Measurements from ENCODE around the gene ERBB4.

Gene ERBB4

DNA sequence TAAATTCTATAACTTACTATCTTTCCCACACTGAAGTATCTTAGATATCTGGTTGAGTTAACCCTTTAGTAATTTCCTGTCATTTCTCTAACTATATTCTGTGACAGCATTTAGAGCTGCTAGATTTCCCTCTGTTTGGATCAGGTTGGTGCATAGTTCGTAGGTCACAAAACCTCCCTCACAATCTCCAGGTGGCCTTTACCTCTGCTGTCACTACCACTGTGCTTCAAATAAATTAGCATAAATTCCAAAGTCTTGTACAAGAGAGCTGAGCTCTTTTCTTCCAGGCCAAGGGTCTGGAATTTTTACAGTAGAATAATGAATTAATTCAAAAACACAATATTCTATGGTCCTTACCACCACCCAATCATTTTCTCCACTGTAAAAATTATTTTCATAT is 739.7 kb downstream of the ERBB4 start:
- FAIRE-seq (no peak), DNase-seq (ENCODE audit: insufficient read length, low spot score) (no peak)
- TF ChIP-seq POLR2A (IDR thresholded peaks at IDR 0.05; ENCODE audit: low read depth, low read length) (no peak), PAX5 (IDR thresholded peaks at IDR 0.05; ENCODE audit: insufficient read depth, low read length, severe bottlenecking) (no peak), TAF1 (IDR thresholded peaks at IDR 0.05; ENCODE audit: low read depth, low read length) (no peak), POU2F2 (IDR thresholded peaks at IDR 0.05; ENCODE audit: low read depth, low read length) (no peak), POLR2AphosphoS5 (IDR thresholded peaks at IDR 0.05; ENCODE audit: low read depth, low read length) (no peak), SPI1 (IDR thresholded peaks at IDR 0.05; ENCODE audit: low read depth, low read length) (no peak)

GRCh38 chr2:211793690-211794089 is 744.9 kb downstream of the ERBB4 start:
- no peak for TF ChIP-seq PAX5 (IDR thresholded peaks at IDR 0.05; ENCODE audit: insufficient read depth, low read length, severe bottlenecking)
- no peak for TF ChIP-seq POLR2AphosphoS5 (IDR thresholded peaks at IDR 0.05; ENCODE audit: low read depth, low read length)
- TF ChIP-seq POU2F2 (IDR thresholded peaks at IDR 0.05; ENCODE audit: low read depth, low read length) = no peak
- no peak for TF ChIP-seq SPI1 (IDR thresholded peaks at IDR 0.05; ENCODE audit: low read depth, low read length)
- no peak for TF ChIP-seq POLR2A (IDR thresholded peaks at IDR 0.05; ENCODE audit: low read depth, low read length)
- TF ChIP-seq TAF1 (IDR thresholded peaks at IDR 0.05; ENCODE audit: low read depth, low read length) = no peak
- no peak for FAIRE-seq

GRCh38 chr2:211789982-211790381 is 748.6 kb downstream of the ERBB4 start:
- TF ChIP-seq PAX5 (IDR thresholded peaks at IDR 0.05; ENCODE audit: insufficient read depth, low read length, severe bottlenecking) (no peak), SPI1 (IDR thresholded peaks at IDR 0.05; ENCODE audit: low read depth, low read length) (no peak), POU2F2 (IDR thresholded peaks at IDR 0.05; ENCODE audit: low read depth, low read length) (no peak), TAF1 (IDR thresholded peaks at IDR 0.05; ENCODE audit: low read depth, low read length) (no peak), POLR2A (IDR thresholded peaks at IDR 0.05; ENCODE audit: low read depth, low read length) (no peak), POLR2AphosphoS5 (IDR thresholded peaks at IDR 0.05; ENCODE audit: low read depth, low read length) (no peak)
- DNase-seq (ENCODE audit: insufficient read length, low spot score) (no peak), FAIRE-seq (no peak)

More at GRCh38 chr2:211793690-211794089, 744.9 kb downstream of the ERBB4 start:
- DNase-seq (ENCODE audit: insufficient read length, low spot score) = no peak

DNA sequence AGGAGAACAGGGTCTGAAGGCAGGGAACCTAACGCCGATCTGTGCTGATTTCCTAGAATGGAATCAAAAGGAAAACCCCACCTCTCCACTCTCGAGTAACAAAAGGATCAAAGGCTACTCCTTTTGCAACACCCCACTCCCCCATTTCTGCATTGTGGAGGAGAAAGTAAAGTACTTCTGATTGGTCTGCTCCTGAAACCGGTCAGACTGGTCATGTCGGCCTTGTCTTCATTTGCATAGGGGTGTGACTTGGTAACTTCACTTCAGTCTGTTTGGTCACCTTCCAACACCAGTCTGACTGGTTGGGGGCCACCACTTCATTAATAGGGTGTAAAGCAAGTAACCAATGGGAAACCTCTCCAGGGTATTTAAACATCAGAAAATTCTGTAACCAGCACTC is 771.9 kb downstream of the ERBB4 start:
- TF ChIP-seq POLR2A (IDR thresholded peaks at IDR 0.05; ENCODE audit: low read depth, low read length) (no peak), PAX5 (IDR thresholded peaks at IDR 0.05; ENCODE audit: insufficient read depth, low read length, severe bottlenecking) (no peak), TAF1 (IDR thresholded peaks at IDR 0.05; ENCODE audit: low read depth, low read length) (no peak), POLR2AphosphoS5 (IDR thresholded peaks at IDR 0.05; ENCODE audit: low read depth, low read length) (no peak), SPI1 (IDR thresholded peaks at IDR 0.05; ENCODE audit: low read depth, low read length) (no peak), POU2F2 (IDR thresholded peaks at IDR 0.05; ENCODE audit: low read depth, low read length) (no peak)
- no peak for FAIRE-seq
- DNase-seq (ENCODE audit: insufficient read length, low spot score) = no peak

DNA sequence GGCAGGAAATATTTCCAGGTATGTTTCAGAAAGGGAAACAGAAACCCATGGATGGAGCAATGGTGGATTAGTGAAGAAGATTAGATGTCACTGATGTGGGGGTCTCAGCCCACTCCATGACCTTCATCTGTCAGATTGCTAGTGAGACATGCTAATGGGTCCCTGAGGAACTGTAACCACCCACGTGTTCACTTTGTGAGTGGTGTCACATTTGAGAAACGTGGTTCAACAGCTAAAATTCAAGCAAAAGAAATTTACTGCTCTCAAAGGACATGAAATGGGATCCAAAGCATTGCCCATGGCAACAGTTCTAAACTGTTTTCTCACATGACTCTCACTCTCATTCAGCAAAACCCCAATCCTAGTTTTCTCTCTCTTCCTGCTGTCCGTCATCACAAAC is 776.1 kb downstream of the ERBB4 start:
- no peak for TF ChIP-seq TAF1 (IDR thresholded peaks at IDR 0.05; ENCODE audit: low read depth, low read length)
- TF ChIP-seq POLR2A (IDR thresholded peaks at IDR 0.05; ENCODE audit: low read depth, low read length) = no peak
- no peak for TF ChIP-seq POLR2AphosphoS5 (IDR thresholded peaks at IDR 0.05; ENCODE audit: low read depth, low read length)
- no peak for TF ChIP-seq SPI1 (IDR thresholded peaks at IDR 0.05; ENCODE audit: low read depth, low read length)
- no peak for TF ChIP-seq POU2F2 (IDR thresholded peaks at IDR 0.05; ENCODE audit: low read depth, low read length)
- no peak for TF ChIP-seq PAX5 (IDR thresholded peaks at IDR 0.05; ENCODE audit: insufficient read depth, low read length, severe bottlenecking)
- FAIRE-seq (no peak), DNase-seq (ENCODE audit: insufficient read length, low spot score) (no peak)

DNA sequence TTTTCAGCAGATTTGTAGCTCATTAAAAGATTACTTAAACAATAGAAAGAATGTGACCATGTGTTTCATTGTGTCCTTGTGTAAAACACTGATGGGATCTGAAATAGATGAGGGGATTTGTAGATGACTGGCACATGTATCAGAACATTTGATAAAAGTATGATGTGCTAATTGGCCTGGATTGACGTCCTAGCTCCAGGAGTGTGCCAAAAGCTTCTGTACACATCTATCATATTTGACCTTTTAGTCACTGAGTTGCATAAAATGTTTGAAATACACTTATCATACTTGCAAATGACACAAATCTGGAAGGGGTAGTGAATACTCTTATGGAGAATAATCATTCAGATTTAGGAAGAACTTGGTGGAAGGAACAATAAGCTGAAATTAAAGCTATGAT is 778.5 kb downstream of the ERBB4 start:
- no peak for DNase-seq (ENCODE audit: insufficient read length, low spot score)
- no peak for TF ChIP-seq TAF1 (IDR thresholded peaks at IDR 0.05; ENCODE audit: low read depth, low read length)
- TF ChIP-seq SPI1 (IDR thresholded peaks at IDR 0.05; ENCODE audit: low read depth, low read length) = no peak
- no peak for TF ChIP-seq POLR2AphosphoS5 (IDR thresholded peaks at IDR 0.05; ENCODE audit: low read depth, low read length)
- no peak for TF ChIP-seq POLR2A (IDR thresholded peaks at IDR 0.05; ENCODE audit: low read depth, low read length)
- no peak for TF ChIP-seq POU2F2 (IDR thresholded peaks at IDR 0.05; ENCODE audit: low read depth, low read length)
- no peak for TF ChIP-seq PAX5 (IDR thresholded peaks at IDR 0.05; ENCODE audit: insufficient read depth, low read length, severe bottlenecking)
- no peak for FAIRE-seq

DNA sequence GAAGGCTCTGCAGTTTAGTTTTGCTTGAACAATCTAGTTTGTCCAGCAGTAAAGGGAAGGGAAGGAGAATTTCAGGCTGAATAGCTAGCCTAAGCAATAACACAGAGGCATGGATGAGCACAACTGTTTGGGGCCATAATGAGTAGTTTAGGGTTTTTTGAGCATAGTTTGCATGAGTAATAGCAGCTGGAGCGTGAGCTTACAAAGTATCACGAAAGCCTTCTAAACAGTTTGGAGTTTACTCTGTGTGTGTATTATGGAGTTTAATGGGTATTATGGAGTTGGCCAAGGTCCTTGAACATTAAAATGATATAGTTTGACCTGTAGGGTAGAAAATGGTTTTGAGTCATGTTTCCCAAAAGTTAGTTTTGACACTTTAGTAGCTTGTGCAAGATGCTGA is 782.3 kb downstream of the ERBB4 start:
- FAIRE-seq (no peak), DNase-seq (ENCODE audit: insufficient read length, low spot score) (no peak)
- TF ChIP-seq POLR2A (IDR thresholded peaks at IDR 0.05; ENCODE audit: low read depth, low read length) = no peak
- TF ChIP-seq POLR2AphosphoS5 (IDR thresholded peaks at IDR 0.05; ENCODE audit: low read depth, low read length) = no peak
- TF ChIP-seq SPI1 (IDR thresholded peaks at IDR 0.05; ENCODE audit: low read depth, low read length) = no peak
- no peak for TF ChIP-seq POU2F2 (IDR thresholded peaks at IDR 0.05; ENCODE audit: low read depth, low read length)
- no peak for TF ChIP-seq PAX5 (IDR thresholded peaks at IDR 0.05; ENCODE audit: insufficient read depth, low read length, severe bottlenecking)
- TF ChIP-seq TAF1 (IDR thresholded peaks at IDR 0.05; ENCODE audit: low read depth, low read length) = no peak

DNA sequence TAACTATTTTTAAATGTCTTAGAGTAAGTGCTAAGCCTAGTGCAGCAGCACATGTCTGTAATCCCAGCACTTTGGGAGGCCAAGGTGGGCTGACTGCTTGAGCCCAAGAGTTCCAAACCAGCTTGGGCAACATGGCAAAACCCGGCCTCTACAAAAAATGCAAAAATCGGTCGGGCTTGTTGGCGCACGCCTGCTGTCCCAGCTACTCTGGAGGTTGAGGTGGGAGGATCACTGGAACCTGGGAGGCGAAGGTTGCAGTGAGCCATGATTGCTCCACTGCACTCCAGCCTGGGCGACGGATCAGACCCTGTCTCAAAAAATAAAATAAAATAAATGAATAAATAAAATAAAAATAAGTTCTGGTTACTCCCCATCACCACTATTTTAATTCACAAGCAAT is 783.4 kb downstream of the ERBB4 start:
- FAIRE-seq (no peak), DNase-seq (ENCODE audit: insufficient read length, low spot score) (no peak)
- TF ChIP-seq TAF1 (IDR thresholded peaks at IDR 0.05; ENCODE audit: low read depth, low read length) (no peak), PAX5 (IDR thresholded peaks at IDR 0.05; ENCODE audit: insufficient read depth, low read length, severe bottlenecking) (no peak), SPI1 (IDR thresholded peaks at IDR 0.05; ENCODE audit: low read depth, low read length) (no peak), POLR2A (IDR thresholded peaks at IDR 0.05; ENCODE audit: low read depth, low read length) (no peak), POU2F2 (IDR thresholded peaks at IDR 0.05; ENCODE audit: low read depth, low read length) (no peak), POLR2AphosphoS5 (IDR thresholded peaks at IDR 0.05; ENCODE audit: low read depth, low read length) (no peak)

DNA sequence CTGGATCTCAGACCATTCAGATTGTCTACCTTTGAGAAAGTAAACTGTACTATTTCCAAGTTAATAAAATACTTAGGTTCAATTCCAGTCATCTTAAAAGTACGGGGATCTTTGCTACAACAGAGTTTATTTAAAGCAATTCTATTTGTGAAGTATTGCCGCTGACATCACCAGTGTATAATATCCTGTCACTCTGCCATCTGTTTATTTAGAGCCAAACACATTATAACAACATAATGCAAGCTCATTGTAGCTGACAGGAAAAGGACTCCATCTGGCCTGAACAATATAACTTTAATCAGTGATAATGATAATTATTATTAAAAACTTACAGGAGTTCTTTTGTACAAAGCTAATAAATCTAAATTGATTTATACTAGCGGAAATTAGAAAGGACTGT is 786.8 kb downstream of the ERBB4 start:
- DNase-seq (ENCODE audit: insufficient read length, low spot score) (no peak), FAIRE-seq (no peak)
- no peak for TF ChIP-seq POLR2AphosphoS5 (IDR thresholded peaks at IDR 0.05; ENCODE audit: low read depth, low read length)
- no peak for TF ChIP-seq TAF1 (IDR thresholded peaks at IDR 0.05; ENCODE audit: low read depth, low read length)
- no peak for TF ChIP-seq POLR2A (IDR thresholded peaks at IDR 0.05; ENCODE audit: low read depth, low read length)
- no peak for TF ChIP-seq PAX5 (IDR thresholded peaks at IDR 0.05; ENCODE audit: insufficient read depth, low read length, severe bottlenecking)
- TF ChIP-seq POU2F2 (IDR thresholded peaks at IDR 0.05; ENCODE audit: low read depth, low read length) = no peak
- TF ChIP-seq SPI1 (IDR thresholded peaks at IDR 0.05; ENCODE audit: low read depth, low read length) = no peak

DNA sequence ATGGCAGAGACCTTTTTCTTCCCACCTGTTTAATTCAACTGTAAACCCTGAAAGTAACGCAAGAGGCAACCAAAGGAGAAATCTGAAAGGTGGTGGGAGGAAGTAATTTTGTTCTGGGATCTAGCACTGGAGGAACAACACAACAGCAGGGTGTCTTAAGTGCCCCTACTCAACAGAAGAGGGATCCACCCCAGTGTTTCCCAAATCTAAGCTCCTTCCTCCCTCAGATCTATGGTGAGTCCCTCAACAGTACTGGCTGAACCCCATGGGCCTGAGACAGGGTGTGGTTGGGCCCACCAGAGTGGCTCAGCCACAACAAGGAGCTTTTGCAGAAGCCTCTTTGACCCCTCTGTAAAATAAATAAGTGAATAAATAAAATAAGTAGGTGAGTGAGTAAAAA is 790.3 kb downstream of the ERBB4 start:
- DNase-seq (ENCODE audit: insufficient read length, low spot score) = no peak
- FAIRE-seq = no peak
- TF ChIP-seq PAX5 (IDR thresholded peaks at IDR 0.05; ENCODE audit: insufficient read depth, low read length, severe bottlenecking) (no peak), POLR2AphosphoS5 (IDR thresholded peaks at IDR 0.05; ENCODE audit: low read depth, low read length) (no peak), SPI1 (IDR thresholded peaks at IDR 0.05; ENCODE audit: low read depth, low read length) (no peak), TAF1 (IDR thresholded peaks at IDR 0.05; ENCODE audit: low read depth, low read length) (no peak), POLR2A (IDR thresholded peaks at IDR 0.05; ENCODE audit: low read depth, low read length) (no peak), POU2F2 (IDR thresholded peaks at IDR 0.05; ENCODE audit: low read depth, low read length) (no peak)

All from GM12891 (cell line).